ENCODE measurements around the gene AMZ1.

DNA sequence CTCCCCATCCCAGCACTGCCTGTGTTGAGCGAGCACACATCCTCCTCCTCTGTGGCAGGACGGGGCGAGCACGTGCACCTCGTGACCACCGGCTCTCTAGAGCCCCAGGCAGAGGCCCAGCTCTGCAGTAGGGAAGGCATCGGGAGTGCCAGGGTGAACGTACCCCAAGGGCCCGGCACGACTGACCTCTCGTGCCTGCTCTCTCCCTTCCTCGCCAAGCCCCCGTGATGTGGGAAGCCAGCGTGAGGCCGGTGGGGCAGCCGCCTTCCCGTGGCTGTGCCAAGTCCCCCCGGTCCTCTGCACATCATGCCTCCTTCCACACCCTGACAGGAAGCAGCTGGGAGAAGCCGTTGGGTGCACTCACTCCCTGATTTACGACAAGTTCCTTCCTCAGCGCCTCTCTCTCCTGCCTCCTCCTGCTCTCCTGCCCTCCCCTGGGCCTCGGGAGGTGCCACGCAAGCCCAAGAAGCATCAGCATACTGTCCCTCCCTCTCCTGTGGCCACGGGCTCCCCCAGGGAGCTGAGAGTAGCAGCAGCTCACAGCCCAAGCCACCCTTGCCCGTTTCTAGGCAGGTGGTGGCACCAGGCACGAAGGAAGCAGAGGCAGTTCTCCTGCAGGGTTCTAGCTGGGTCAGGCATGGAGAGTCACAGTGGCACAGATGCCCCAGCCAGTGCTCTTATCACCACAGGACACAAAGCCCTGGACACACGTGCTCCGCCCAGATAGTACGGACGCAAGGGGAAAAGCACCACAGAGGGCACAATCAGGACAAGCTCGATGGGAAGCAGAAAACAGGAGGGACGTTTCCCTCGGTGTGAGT is 47.0 kb downstream of the AMZ1 start:
- TF ChIP-seq, protein P1, sequence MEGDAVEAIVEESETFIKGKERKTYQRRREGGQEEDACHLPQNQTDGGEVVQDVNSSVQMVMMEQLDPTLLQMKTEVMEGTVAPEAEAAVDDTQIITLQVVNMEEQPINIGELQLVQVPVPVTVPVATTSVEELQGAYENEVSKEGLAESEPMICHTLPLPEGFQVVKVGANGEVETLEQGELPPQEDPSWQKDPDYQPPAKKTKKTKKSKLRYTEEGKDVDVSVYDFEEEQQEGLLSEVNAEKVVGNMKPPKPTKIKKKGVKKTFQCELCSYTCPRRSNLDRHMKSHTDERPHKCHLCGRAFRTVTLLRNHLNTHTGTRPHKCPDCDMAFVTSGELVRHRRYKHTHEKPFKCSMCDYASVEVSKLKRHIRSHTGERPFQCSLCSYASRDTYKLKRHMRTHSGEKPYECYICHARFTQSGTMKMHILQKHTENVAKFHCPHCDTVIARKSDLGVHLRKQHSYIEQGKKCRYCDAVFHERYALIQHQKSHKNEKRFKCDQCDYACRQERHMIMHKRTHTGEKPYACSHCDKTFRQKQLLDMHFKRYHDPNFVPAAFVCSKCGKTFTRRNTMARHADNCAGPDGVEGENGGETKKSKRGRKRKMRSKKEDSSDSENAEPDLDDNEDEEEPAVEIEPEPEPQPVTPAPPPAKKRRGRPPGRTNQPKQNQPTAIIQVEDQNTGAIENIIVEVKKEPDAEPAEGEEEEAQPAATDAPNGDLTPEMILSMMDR (IDR thresholded peaks at IDR 0.05; ENCODE audit: poor library complexity), result no peak
- no peak for TF ChIP-seq EZH2 (IDR thresholded peaks at IDR 0.05; ENCODE audit: borderline replicate concordance)

All from hepatocyte (in vitro differentiated cells).